GM19238 (cell line): ENCODE measurements around the gene SYNE3.

Source experiments
- DNase-seq: peaks from one replicate; pipeline ENCODE4 v3.0.0; 2011; ENCODE audit warnings: low spot score; ENCODE audit not compliant: insufficient read length

The SYNE3 gene

DNA sequence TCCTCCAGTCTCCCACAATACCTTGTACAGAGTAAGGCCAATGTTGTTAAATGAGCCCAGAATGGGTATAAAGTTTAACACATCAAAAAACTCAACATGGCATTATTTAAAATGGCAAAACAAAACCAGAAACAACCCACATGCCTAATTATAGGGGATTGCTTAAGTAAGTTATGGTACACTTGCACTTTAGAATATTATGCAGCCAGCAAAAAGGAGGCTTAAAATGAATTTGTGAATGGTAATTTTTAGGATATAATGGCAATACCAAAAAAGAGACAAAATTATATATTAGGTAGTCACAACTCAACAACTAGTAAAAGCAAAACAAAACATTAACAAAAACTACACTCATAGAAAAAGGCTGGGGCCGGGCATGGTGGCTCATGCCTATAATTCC lies 39.7 kb downstream of the SYNE3 start:
- DNase-seq: no peak

DNA sequence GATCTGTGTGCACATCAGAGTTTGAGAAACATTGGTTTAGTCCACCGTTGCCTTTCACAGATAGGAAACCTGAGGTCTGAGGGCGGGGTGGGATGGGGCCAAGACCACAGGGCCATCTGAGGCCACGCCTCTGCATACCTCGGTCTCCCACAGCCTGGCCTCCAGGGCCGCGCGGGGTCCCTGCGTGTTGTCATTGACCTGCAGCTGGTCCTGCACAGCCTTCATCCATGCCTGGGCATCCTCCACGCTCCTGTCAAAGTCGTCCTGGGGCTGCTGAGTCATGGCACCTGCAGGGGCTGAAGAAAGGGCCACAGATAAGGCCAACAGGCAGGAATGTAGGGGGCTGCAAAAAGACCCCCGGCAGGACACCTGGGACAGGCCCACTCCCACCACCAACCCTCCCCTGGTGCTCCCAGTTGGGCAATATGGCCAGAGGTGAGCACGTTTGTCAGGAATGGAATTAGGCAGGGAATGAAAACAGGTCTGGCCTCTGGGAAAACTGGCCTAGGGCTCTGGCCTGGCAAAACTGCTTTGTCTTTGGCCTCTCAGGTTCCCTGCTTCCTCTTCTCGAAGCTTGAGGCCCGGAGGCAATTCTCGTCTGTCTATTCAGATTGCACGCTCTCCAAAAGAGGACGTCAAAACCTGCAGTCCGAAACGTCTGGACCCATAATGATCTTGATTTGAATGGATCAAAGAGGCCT lies 40.8 kb downstream of the SYNE3 start:
- no peak for DNase-seq

DNA sequence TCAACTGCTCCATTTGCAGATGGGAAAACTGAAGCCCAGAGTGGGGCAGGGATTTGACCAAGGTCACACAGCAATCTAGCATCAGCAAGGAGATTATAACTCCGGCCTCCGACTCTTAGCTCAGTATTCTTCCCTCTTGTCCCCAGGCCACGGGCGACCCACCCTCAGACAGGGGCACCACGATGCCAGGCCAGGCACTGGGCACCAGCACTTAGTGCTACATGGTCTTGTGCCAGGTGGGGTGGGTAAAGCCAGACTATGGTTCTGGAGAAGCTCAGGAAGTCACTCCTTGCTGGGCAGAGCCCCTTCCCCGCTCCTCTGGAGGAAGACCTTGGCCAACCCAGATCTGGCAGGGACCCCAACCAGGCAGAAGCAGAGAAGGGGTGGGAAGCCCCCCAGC lies 41.5 kb downstream of the SYNE3 start:
- no peak for DNase-seq

DNA sequence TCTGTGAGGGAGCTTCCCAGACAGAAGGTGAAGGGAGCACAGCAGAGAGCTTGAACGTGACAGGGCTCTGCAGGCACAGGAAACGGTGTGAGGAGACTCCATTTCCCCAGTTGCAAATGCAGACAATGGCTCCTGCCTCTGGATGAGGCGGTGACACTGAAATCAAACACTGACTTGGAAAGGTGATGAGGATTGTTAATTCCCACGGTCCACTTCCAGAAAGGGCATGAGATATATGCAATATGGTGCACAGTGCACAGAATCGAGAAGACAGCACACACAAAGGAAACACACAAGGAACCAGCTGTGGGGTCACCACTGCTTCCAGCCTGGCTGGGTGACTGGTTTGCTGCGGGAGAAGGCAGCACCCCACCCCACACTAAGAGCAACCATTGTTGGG lies 42.0 kb downstream of the SYNE3 start:
- no peak for DNase-seq

DNA sequence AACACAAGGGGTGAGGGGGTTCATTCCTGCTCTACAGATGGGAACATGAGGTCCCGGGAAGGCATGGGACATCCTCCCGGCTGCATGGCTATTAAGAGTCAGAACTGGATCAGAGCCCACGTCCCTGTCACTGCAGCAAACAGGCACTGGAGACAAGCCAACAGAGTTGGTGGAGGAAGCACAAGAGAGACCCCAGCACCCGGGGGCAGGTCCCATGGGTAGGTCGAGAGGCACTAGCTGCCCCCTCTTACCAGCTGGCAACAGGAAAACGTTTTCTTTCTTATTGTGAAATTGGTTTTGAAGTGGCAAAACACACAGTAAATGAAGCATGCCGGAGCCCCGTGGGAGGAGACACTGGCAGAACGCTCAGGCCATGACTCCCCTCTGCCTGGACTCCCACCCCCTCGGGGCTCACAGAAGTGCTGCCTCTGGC lies 43.6 kb downstream of the SYNE3 start:
- DNase-seq: no peak

GRCh38 chr14:95471476-95471875 lies 45.0 kb downstream of the SYNE3 start:
- no peak for DNase-seq

GRCh38 chr14:95471016-95471415 lies 45.4 kb downstream of the SYNE3 start:
- no peak for DNase-seq

GRCh38 chr14:95469134-95469481 lies 47.3 kb downstream of the SYNE3 start:
- DNase-seq: no peak

DNA sequence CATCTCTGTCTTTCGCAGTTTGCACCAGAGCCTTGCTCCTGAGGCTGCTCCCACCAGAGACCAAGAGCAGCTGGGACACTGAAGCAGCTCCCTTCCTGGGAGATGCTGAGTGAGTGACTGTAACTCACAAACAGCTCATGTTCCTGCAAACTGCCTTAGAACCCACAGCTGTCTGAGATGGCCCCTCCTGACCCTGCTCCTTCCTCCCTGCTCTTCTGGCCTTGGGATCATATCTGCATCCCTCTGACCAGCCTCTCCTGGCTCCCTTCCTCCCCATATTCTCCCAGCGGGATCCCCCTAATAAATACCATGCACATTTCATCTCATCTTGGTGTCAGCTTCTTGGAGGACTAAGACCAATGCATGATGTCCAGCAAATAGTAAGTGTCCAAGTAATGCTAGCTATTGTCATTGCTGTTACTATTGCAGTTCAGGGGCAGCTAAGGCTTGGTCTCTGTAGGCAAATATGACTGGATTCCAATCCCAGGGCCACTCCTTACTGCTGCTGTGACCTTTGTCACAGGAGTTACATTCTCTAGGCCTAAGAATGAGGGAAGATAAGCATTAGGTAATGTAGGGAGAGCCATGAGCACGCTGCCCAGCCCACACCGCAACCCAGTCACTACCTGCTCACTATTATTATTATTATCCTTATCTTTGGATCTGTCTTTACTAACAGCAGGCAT lies 47.9 kb downstream of the SYNE3 start:
- DNase-seq: no peak

DNA sequence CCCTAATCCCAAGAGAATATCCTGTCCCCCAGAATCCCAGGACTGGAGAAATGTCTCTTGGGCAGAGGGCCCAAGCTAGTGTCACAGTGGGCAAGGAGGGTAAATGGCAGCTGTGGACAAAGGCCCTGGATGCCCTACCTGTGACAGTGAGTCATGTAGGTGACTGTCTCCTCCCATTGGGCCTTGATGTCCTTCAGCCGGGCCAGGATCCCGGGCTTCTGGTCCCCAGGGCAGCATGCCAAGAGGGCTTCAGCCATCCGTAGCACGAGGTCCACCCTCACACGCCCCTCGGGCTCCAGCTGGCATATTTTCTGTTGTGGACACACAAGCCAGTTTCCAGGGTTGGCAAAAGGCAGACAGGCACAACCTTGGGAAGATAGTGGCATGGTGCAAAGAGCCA lies 48.8 kb downstream of the SYNE3 start:
- no peak for DNase-seq

DNA sequence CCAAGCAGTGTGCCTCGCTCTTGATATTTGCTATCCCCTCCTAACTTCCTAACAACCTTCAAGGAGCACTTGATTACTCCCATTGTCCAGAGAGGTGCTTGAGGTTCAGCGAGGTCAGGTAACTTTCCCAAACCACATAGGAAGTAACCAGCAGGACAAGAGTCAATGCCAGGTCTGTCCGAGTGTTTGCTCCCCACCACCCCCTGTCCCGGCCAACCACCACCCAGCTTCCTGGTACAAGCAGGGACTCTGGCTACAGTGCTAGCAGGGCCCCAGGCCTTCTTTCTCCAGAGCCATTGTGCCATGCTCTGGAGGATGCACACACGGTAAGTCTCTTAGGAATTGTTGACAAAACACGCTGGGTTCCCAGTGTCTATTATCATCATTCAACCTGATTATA lies 49.2 kb downstream of the SYNE3 start:
- no peak for DNase-seq
